A673 (cell line): ENCODE data around the gene TOX4. TPM values are rescaled to one million over a fixed set of nuclear protein-coding genes. Genes with fewer than 3 reads are reported as not detected.
A peak's percentile ranks its signal among the peaks of the same experiment; 100 is the strongest.

Experiments
- Bru-seq: library from RNA; stranded (reverse); fragments of 400-500 nt; gene quantifications from one replicate; lab custom pipeline; 2021; lab: Mats Ljungman, UMichigan
- BruChase-seq, 2 experiments: library from RNA; stranded (reverse); fragments of 400-500 nt; gene quantifications; one replicate each; lab custom pipeline; 2021; lab: Mats Ljungman, UMichigan
- BruUV-seq: library from RNA; stranded (reverse); fragments of 400-500 nt; replicated peaks from 2 replicates; lab custom pipeline; 2021; lab: Mats Ljungman, UMichigan
- CTCF ChIA-PET: fragments of 300-600 bp; sonication (Branson Sonifier 250); formaldehyde crosslinking; loops from one replicate; lab custom pipeline; 2022; ENCODE audit warnings: antibody characterized with exemption; lab: Charles Lee
- POLR2A ChIA-PET: fragments of 300-600 bp; sonication (Branson Sonifier 250); formaldehyde crosslinking; loops from one replicate; lab custom pipeline; 2022; ENCODE audit warnings: antibody characterized with exemption; ENCODE audit not compliant: low non-redundant PET; lab: Charles Lee
- DNase-seq: peaks from one replicate; pipeline ENCODE4 v3.0.0-alpha.2; 2015; ENCODE audit warnings: low spot score
- H3K27ac ChIP-seq: fragments of 200-600 bp; sonication (generic); 2 replicates; pipeline ENCODE4 v1.5.1; 2016; ENCODE audit warnings: mixed run types, low read depth, mild to moderate bottlenecking, mixed read lengths, antibody characterized with exemption, low read length; ENCODE audit not compliant: poor library complexity, severe bottlenecking
- H3K27me3 ChIP-seq: fragments of 200-600 bp; sonication (generic); replicated peaks from 2 replicates; pipeline ENCODE4 v1.6.1; 2017; ENCODE audit warnings: mixed run types, low read depth, mild to moderate bottlenecking, mixed read lengths, antibody characterized with exemption, low read length; ENCODE audit not compliant: insufficient read depth, poor library complexity
- H3K36me3 ChIP-seq: fragments of 200-600 bp; sonication (generic); 2 replicates; pipeline ENCODE4 v1.6.1; 2016; ENCODE audit warnings: mixed run types, mild to moderate bottlenecking, mixed read lengths, antibody characterized with exemption, low read length; ENCODE audit not compliant: insufficient read depth, poor library complexity, severe bottlenecking
- H3K4me1 ChIP-seq: fragments of 200-600 bp; sonication (generic); 2 replicates; pipeline ENCODE4 v1.6.1; 2017; ENCODE audit warnings: mixed run types, mild to moderate bottlenecking, mixed read lengths, antibody characterized with exemption, low read length; ENCODE audit not compliant: insufficient read depth, poor library complexity, severe bottlenecking
- H3K4me3 ChIP-seq: fragments of 200-600 bp; sonication (generic); 2 replicates; pipeline ENCODE4 v1.5.1; 2016; ENCODE audit warnings: low read depth, mixed run types, mild to moderate bottlenecking, mixed read lengths, low read length; ENCODE audit not compliant: poor library complexity, severe bottlenecking
- H3K9me3 ChIP-seq: fragments of 200-600 bp; sonication (generic); 2 replicates; pipeline ENCODE4 v1.6.1; 2016; ENCODE audit warnings: mixed run types, low read depth, mild to moderate bottlenecking, mixed read lengths, antibody characterized with exemption, low read length; ENCODE audit not compliant: poor library complexity, severe bottlenecking
- EZH2 ChIP-seq: fragments of 200-600 bp; sonication (generic); IDR thresholded peaks from 2 replicates; pipeline ENCODE4 v1.6.1; 2017; ENCODE audit warnings: borderline replicate concordance, low read depth, mild to moderate bottlenecking, mixed read lengths, antibody characterized with exemption, low read length; ENCODE audit not compliant: poor library complexity, severe bottlenecking
- intact Hi-C: fragments of 100-400 bp; cut with micrococcal nuclease; formaldehyde crosslinking; loops from one replicate; pipeline ENCODE4 v1.10.0; 2022; ENCODE audit not compliant: unreplicated experiment
- long read RNA-seq: library from polyadenylated mRNA; stranded (forward); transcript quantifications from one replicate; pipeline ENCODE4 v2.0.0, GENCODE V29; 2022
- total RNA-seq: library from RNA; stranded (reverse); gene quantifications from 2 replicates; pipeline ENCODE4 v1.2.3, GENCODE V29; 2021
- TF ChIP-seq, protein P1 (sequence below): fragments of 300-800, 200-600 bp; sonication (generic); conservative IDR thresholded peaks from 2 replicates; pipeline ENCODE4 v1.5.1; 2017; ENCODE audit warnings: low read depth, mild to moderate bottlenecking, antibody characterized with exemption, low read length, moderate library complexity, mixed read lengths

The TOX4 gene
- total RNA-seq (84.7 and 86.8 TPM in 2 replicates), Bru-seq, nascent RNA (percentile 73 among the genes with signal in this experiment), BruChase-seq, experiment 1, labeled RNA remaining after a 2-hour chase (percentile 76 among the genes with signal in this experiment), BruChase-seq, experiment 2, labeled RNA remaining after a 6-hour chase (percentile 90 among the genes with signal in this experiment)
- long read RNA-seq, full-length matches to known transcripts, result 98 of 134 reads
- long read RNA-seq, partial matches to known transcripts, result 32 of 134 reads
- long read RNA-seq, other reads (novel, unspliced or antisense), result 4 of 134 reads

DNA sequence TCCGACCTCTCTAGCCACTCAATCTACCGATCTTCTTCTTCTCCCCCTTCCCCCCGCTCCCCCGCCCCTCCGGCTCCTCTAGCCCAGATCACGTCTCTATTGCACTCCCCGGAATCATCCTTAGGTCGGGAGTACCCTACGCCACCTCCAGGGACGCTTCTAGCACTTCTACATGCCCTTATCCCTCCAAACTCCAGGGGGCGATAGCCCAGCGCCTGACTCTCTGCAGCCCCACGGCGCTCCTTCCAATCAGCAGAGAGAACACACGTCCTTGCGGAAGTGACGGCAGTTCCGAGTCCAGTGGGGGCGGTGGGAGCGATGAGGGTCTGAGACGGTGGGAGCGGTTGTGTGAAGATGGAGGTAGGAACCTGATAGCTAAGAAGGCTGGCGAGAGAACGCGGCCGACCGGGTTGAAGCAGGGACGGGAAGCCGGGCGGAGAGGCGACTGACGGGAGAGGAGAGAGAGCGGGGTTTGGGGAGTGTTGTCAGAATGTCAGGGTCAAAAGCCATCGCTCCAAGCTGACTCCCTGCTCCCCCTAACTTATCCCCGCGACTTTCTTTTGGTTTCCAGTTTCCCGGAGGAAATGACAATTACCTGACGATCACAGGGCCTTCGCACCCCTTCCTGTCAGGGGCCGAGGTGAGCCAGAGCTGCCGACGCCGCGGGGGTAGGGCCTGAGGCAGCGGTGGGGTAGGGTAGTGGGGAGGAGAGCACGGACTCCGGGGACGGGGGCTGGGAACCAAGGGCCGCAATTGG lies at the start of gene TOX4, which contains the start of gene RAB2B:
Gene TOX4, plus strand, starts transcription at position 271 of the 757 bp plus-strand sequence. Its CDS starts 84 bp downstream, at position 355.
Gene RAB2B, minus strand, starts transcription at position 35 of the 757 bp plus-strand sequence. CDS start 87 bp downstream, outside the sequence.
- intact Hi-C loops, result no loop called here

DNA sequence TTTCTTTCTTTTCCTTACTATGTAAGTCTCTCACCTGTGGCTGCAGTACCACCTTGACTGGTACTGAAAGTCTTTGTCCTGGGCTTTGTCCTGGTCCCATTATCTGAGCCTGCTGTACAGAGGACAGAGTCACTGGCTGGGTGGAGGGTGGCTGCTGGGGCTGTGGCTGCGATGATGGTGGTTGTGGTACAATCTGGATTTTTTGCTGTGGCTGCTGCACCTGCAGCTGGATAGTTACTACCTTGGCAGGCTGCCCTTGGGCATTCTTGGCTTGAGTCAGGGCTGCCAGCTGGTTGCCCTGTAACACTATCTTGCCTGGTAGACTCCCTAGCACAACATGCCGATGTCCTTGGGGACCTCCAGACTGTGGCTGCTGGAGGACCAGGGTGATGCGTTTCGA lies 48.1 kb upstream of the TOX4 start:
- H3K27me3 ChIP-seq, result no peaks in the 10 kb centered on the region
- H3K4me3 ChIP-seq, result no peak overlapping the region
- H3K36me3 ChIP-seq, result peaks cover 86% of the 10 kb centered on the region
- H3K4me1 ChIP-seq, result no peaks in the 10 kb centered on the region
- DNase-seq, result no peak
- H3K9me3 ChIP-seq, result no peaks in the 10 kb centered on the region
- TF ChIP-seq, protein P1, sequence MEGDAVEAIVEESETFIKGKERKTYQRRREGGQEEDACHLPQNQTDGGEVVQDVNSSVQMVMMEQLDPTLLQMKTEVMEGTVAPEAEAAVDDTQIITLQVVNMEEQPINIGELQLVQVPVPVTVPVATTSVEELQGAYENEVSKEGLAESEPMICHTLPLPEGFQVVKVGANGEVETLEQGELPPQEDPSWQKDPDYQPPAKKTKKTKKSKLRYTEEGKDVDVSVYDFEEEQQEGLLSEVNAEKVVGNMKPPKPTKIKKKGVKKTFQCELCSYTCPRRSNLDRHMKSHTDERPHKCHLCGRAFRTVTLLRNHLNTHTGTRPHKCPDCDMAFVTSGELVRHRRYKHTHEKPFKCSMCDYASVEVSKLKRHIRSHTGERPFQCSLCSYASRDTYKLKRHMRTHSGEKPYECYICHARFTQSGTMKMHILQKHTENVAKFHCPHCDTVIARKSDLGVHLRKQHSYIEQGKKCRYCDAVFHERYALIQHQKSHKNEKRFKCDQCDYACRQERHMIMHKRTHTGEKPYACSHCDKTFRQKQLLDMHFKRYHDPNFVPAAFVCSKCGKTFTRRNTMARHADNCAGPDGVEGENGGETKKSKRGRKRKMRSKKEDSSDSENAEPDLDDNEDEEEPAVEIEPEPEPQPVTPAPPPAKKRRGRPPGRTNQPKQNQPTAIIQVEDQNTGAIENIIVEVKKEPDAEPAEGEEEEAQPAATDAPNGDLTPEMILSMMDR, result no peak
- TF ChIP-seq EZH2, result no peak
- CTCF ChIA-PET, result no interaction called here
- POLR2A ChIA-PET, result no interaction called here
- intact Hi-C loops, result no loop called here
- BruUV-seq, result no TSS peak
- no peak overlapping the region for H3K27ac ChIP-seq

More for the DNA sequence above, at the start of gene TOX4, which contains the start of gene RAB2B:
- no peaks in the 10 kb centered on the region for H3K9me3 ChIP-seq
- POLR2A ChIA-PET, result interaction anchor here (0.6 to 0.7 kb wide), 2 partner anchors 21 to 23 kb away, joined by 3 read pairs; partner anchors contain the start of gene CHD8
- peak within 1 kb of the TSS; percentile 79 for H3K27ac ChIP-seq
- no peak for TF ChIP-seq EZH2
- TF ChIP-seq, protein P1, result peak; percentile 99
- no peaks in the 10 kb centered on the region for H3K36me3 ChIP-seq
- BruUV-seq, result no TSS peak
- CTCF ChIA-PET, result interaction anchor here (0.5 to 1.8 kb wide), 4 partner anchors 8 to 64 kb away, joined by 3 to 5 read pairs (median 4); partner anchors contain the start of gene CHD8
- peak within 1 kb of the TSS; percentile 78 for H3K4me3 ChIP-seq
- peak; percentile 99 for DNase-seq
- H3K4me1 ChIP-seq, result peaks cover 11% of the 10 kb centered on the region
- no peaks in the 10 kb centered on the region for H3K27me3 ChIP-seq

DNA sequence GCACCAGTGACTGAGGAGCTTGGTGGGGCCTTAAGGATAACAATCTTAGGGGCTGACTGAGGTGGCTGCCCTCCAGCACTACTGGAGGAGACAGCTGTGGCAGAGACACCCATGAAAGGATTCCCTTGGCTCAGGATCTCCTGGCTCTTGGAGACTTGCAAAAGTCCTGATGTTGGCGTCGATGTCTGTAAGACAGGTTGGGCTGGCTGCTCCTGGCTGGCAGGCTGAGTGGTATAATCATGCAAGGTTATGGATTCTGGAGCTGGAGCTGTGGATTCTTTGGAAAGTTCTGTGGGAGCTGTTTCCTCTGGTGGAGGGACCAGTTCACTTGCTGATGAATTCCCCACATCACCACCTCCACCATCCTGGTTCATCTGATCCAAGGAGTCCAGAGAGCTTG lies 45.9 kb upstream of the TOX4 start:
- H3K27ac ChIP-seq, result no peak overlapping the region
- peaks cover 64% of the 10 kb centered on the region for H3K36me3 ChIP-seq
- intact Hi-C loops, result no loop called here
- no peak overlapping the region for H3K4me3 ChIP-seq
- BruUV-seq, result no TSS peak
- peaks cover 9% of the 10 kb centered on the region for H3K4me1 ChIP-seq
- TF ChIP-seq, protein P1, result no peak
- TF ChIP-seq EZH2, result no peak
- no peaks in the 10 kb centered on the region for H3K27me3 ChIP-seq
- ChIA-PET POLR2A (no interaction called here), CTCF (no interaction called here)
- no peak for DNase-seq
- no peaks in the 10 kb centered on the region for H3K9me3 ChIP-seq
